Myocyte (in vitro differentiated cells): ENCODE data around the gene KCNJ6. TPM values are rescaled to one million over a fixed set of nuclear protein-coding genes. Genes with fewer than 3 reads are reported as not detected.
A peak's percentile ranks its signal among the peaks of the same experiment; 100 is the strongest.
"Not testable (repeated sequence)": the region's sequence is repeated elsewhere in the genome, so short reads cannot be mapped to it uniquely, and the experiment has no call there.

Experiments used
- DNase-seq: peaks from one replicate; pipeline ENCODE4 v3.0.0-alpha.2; 2012; ENCODE audit warnings: low read depth
- total RNA-seq: library from RNA; depleted of rRNA; stranded (reverse); fragments of >200 nt; gene quantifications from 2 replicates; pipeline ENCODE4 v1.2.3, GENCODE V29; 2014

Gene KCNJ6
- total RNA-seq, 1 donor from 2014 or later, result 18.3 TPM

DNA sequence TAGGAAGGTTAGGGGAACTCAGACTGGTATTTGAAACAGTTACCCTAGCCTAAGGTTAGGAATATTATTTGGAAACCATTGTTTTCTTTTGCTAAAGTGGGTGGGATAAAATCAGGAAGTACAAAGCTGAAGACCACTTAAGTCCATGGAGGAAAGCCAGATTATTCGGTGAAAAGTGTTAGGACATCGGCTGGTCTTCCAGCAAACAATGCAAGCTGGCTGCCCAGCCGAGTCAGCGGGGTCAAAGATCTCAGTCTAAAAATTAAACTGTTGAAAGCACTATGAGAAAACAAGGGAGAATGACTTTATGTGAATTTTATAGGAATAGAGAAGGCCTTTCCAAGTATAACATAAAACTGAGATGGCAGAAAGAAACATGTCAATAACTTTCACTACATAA, 231.7 kb downstream of the KCNJ6 start:
- no peak for DNase-seq

GRCh38 chr21:37684115-37684493, 232.2 kb downstream of the KCNJ6 start:
- no peak for DNase-seq

DNA sequence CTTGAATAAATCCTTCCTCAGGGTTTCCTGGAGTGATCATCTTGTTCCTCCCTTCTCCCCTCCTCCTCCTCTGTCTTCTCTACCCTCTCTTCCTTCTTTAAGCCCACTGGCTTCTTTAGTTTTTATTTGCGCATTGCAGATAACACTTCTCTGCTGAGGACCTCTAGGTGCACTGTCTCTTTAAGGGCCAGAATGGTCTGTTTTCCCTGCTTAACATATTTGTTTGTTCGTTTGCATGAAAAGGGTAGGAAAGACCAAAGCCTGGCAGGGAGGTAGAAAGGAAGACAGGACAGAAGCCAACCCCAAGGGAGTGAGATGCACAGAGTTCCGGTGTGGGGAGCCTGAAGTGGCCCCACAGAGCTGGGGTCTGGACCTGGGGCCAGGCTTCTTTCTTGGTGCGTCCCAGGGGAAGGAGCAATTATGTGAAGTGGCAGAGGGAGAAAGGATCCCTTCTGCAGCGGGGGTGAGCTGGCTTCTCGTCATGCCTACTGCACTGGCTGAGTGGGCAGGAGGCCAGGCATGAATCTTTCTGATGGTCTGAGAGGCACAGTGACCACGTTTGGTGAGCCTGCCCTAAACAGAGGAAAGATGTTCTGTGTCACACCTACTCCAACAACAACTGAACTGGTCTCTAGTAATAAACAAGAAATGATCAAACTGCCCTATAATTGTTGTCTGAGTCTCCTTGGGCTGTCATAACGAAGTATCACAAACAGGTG, 232.7 kb downstream of the KCNJ6 start:
- DNase-seq, result peak; percentile 18

GRCh38 chr21:37682966-37683365, 233.3 kb downstream of the KCNJ6 start:
- no peak for DNase-seq

DNA sequence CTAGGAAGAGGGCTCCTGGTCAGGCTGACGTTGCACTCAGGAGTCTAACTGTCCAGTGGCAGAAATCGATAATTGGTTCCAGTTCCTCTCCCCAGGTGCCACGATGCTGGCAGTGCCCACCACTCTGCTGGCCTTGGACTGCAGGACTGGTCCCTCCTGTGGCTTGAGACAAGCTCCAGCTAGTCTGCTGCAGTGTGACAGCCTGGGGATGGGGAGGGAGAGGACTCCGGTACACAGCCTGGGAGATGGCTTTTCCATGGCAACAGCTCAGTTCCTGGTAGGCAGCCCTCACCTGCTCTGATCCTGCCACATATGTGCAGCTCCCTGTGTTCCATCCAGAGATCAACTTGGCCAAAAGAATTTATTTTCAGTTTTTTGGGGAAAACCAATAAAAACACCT, 239.3 kb downstream of the KCNJ6 start:
- no peak for DNase-seq

GRCh38 chr21:37675202-37675801, 241.0 kb downstream of the KCNJ6 start:
- DNase-seq, result peak; percentile 30

DNA sequence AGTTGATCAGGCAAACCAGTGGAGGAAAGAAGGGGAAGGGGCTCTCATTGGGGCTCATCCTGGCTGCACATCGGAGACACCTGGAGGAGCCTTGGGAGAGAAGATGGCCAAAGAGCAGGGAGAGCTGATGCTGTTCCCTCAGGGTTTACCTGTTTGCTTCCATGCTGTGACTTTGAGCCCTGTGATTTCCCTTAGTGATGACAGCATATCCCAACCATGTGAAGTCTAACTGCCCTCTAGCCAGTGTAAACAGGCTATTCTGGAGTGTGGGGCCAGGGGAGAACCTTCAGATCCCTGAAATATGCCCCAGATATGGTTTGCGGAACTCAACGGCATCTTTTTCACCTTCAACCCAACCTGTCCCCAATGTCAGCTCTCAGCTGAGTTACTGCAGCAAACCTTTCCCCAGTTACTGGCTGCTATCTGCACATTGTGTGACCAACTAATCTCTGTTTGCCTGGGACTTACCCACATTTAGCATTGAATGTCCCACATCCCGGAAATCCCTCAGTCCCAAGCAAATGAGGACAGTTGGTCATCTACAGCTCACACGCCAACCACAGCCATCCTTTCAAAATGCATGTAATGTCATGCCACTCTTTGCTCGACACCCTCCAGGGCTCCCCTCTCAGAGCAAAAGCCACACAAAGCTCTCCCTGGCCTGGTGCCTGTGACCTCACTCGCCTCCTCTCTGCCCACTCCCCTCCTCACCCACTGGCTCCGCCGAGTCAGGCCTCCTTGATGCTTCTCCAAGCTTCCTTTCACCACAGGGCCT, 242.3 kb downstream of the KCNJ6 start:
- peak; percentile 76 for DNase-seq

GRCh38 chr21:37671381-37671780, 244.9 kb downstream of the KCNJ6 start:
- peak; percentile 65 for DNase-seq

DNA sequence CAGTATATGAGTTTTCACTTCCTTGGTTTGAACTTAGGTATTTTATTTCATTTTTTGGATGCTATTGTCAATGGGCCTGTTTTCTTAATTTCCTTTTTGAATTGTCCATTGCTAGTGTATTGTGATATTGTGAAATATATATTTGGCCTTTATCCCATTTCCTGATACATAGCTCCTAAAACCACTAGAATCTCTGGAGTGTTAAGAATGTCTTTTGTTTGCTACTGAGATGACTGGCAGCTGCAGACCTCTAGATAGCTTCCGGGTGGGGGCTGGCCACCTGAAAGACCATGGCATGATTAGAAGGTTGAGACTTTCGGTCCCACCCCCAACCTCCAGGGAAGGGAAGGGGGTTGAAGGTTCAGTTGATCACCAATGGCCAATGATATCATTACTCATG, 245.4 kb downstream of the KCNJ6 start:
- peak; percentile 89 for DNase-seq

- no peak for DNase-seq
These were observed 247.0 kb downstream of the KCNJ6 start for GRCh38 chr21:37669249-37669648.

DNA sequence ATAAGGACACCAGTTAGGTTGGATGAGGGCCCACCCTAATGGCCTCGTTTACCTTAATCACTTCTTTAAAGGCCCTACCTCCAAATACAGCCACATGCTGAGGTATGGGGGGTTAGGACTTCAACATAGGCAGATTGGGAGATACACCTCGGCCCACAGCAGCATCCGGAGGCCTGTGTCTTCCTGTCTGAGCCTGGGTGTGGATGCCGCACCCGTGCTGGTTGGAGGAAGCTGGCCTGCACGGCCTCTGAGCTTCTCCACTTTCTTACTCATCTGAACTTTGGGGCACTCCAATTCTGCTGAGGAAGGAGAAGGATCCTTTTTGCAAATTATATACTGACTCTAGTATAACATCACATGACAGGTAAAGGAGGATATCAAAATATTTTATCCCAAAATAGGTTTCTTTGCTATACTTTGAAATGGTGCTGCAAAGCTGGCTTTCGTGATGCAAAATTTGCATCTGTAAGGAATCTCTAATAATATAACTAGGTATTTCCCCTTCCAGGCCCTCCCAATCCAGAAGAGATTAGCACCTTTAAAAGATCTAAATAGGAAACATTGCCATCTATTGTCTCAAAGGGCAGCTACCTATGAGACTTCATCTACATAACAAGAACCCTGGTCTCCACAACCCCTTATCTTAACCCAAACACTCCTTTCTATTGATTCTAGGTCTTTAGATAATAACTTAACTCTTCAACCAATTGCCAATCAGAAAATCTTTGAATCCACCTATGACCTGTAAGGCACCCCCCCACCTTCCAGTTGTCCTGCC, 247.6 kb downstream of the KCNJ6 start:
- DNase-seq, result no peak

GRCh38 chr21:37667380-37667779, 248.9 kb downstream of the KCNJ6 start:
- no peak for DNase-seq

- DNase-seq, result peak; percentile 24
These were observed 250.8 kb downstream of the KCNJ6 start for GRCh38 chr21:37665230-37666024.

GRCh38 chr21:37662227-37662626, 254.0 kb downstream of the KCNJ6 start:
- not testable (repeated sequence) for DNase-seq

- DNase-seq, result no peak
These were observed 255.5 kb downstream of the KCNJ6 start for GRCh38 chr21:37660709-37661108.

GRCh38 chr21:37659874-37660273, 256.4 kb downstream of the KCNJ6 start:
- DNase-seq, result no peak

DNA sequence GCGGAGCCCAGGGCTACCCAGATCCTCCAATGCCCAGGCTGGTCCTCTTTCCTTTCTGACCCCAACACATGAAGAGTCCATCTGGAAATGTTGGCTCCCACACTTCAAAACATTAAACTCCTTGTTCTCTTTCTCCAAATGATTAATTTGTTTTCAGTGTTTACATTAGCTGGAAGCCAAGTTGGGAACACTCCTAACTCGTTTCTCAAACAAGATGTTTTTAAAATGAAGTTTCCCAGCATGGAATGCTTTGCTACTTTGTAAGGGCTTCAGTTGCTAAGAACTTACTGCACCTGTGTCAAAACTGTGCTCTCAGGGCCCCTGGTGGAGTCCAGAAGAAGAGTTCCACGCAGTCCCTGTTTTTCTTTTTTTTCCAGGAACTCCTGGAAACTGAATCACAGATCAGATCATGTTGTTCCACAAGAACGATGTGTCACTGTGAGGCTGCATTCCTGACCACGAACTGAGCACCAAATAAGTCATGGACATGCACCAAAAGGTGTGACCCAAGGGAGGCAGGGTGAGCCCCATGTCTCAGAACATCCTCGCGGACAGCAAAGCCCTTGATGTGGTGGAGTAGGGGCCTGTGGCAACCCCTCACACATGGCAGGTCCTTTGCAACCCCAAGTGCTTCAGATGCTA, 257.3 kb downstream of the KCNJ6 start:
- peak; percentile 68 for DNase-seq

DNA sequence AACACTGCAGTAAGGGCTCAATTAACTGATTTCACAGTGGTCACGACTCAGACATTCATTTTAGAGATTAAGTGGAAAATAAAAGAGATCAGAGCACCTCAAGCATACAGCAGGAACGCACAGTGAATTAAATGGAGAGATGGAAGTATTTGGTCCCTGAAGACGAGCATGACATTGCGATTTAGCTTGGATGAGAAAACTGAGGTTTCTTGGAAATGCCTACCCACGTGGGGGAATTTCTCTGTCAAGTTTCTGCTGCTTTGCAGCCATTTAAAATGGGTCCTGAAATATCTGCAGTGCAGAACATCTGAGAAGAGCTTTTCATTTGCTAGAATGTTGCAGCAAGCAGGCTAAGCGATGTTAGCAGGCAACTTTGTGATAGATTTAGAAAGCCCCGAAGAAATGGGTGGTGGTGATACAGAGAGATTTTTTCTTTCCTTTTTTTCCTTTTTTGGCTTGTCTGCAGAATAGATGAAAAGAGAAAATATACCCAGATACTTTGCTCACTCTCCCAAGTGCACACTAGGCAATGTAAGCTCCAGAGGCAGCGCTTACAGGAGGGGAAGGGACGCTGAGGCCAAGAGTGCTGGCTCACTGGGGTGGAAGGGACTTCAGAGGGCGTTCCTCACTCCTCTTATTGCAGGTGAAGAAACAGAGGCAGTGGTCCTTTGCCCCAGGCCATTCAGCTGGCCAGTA, 258.0 kb downstream of the KCNJ6 start:
- no peak for DNase-seq

- no peak for DNase-seq
These were observed 259.4 kb downstream of the KCNJ6 start for GRCh38 chr21:37656899-37657298.
